Breast epithelium (tissue), 3 donors: ENCODE results near the gene KRT85.

Source experiments
- POLR2A ChIP-seq: fragments of 450-650 bp; IDR thresholded peaks from one replicate; pipeline ENCODE4 v1.6.1; 2016; ENCODE audit warnings: antibody characterized with exemption, mild to moderate bottlenecking, moderate library complexity
- POLR2AphosphoS5 ChIP-seq, 3 donors: sonication (generic); formaldehyde crosslinking; IDR thresholded peaks; one replicate each; pipeline ENCODE4 v1.6.1; 2017; ENCODE audit warnings: antibody characterized with exemption in 3 of 3
- TF ChIP-seq, protein P1 (sequence below), 3 donors: fragments of 450-650 bp; IDR thresholded peaks; one replicate each; pipeline ENCODE4 v1.5.1; 2016 to 2017; ENCODE audit warnings: antibody characterized with exemption in 3 of 3, mild to moderate bottlenecking in 3 of 3, moderate library complexity in 3 of 3

DNA sequence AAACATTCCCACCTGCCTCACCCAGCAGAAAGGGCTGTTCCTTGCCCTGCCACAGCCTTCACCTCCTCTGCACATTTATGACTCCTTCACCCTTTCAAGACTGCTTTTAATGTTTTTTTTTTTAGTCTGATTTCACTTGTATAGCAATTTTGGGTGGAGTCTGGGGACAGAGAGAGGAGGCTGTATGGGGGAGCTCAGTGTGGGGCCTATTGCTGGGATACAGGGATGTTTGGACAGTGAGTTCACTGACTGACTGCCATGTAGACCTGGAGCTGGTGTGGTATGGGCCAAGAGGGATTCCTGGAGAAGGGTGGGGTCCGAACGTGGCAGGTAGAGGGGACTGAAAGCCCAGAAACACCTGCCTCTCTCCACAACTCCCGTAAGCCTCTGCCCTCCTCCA lies 1.9 kb upstream of the KRT85 start:
- TF ChIP-seq POLR2A (no peak), POLR2AphosphoS5 (IDR thresholded peaks at IDR 0.05) (no peak)
- TF ChIP-seq, protein P1, sequence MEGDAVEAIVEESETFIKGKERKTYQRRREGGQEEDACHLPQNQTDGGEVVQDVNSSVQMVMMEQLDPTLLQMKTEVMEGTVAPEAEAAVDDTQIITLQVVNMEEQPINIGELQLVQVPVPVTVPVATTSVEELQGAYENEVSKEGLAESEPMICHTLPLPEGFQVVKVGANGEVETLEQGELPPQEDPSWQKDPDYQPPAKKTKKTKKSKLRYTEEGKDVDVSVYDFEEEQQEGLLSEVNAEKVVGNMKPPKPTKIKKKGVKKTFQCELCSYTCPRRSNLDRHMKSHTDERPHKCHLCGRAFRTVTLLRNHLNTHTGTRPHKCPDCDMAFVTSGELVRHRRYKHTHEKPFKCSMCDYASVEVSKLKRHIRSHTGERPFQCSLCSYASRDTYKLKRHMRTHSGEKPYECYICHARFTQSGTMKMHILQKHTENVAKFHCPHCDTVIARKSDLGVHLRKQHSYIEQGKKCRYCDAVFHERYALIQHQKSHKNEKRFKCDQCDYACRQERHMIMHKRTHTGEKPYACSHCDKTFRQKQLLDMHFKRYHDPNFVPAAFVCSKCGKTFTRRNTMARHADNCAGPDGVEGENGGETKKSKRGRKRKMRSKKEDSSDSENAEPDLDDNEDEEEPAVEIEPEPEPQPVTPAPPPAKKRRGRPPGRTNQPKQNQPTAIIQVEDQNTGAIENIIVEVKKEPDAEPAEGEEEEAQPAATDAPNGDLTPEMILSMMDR (IDR thresholded peaks at IDR 0.05), result no peak
